ENCODE data around the gene MINK1. TPM values are rescaled to one million over a fixed set of nuclear protein-coding genes. Genes with fewer than 3 reads are reported as not detected.
A peak's percentile ranks its signal among the peaks of the same experiment; 100 is the strongest.

The MINK1 gene
- total and polyA plus RNA-seq, 2 of the 8 experiments (the other 6 are each of a cell fraction or from before 2014, with no cell fraction given): 26.9 to 77.7 TPM

- DNase-seq (ENCODE audit: low read depth in 1 of 2, low spot score in 2 of 2): no peak
- H3K9me3 ChIP-seq (ENCODE audit: insufficient read depth in 2 of 2, low read depth in 1 of 2, low read length in 1 of 2): no peaks in the 10 kb centered on the region
- POLR2A ChIA-PET (ENCODE audit: partially characterized antibody): interaction anchor here (0.7 to 6.4 kb wide), 18 partner anchors 9 to 195 kb away, joined by 3 to 49 read pairs (median 4); partner anchors contain the start of genes MED11, PELP1, PFN1 and PLD2
- CTCF ChIA-PET (ENCODE audit: partially characterized antibody): interaction anchor here (0.5 to 4.4 kb wide), 12 partner anchors 10 to 405 kb away, joined by 3 to 23 read pairs (median 4); no protein-coding TSS in a partner anchor
- H3K23me2 ChIP-seq (ENCODE audit: low read depth, low read length): peaks cover 3% of the 10 kb centered on the region; the same call in 1 of the 2 replicates
- H2BK20ac ChIP-seq (ENCODE audit: low read length): no peak within 1 kb of the TSS
- no peaks in the 10 kb centered on the region for H3K79me2 ChIP-seq (ENCODE audit: control insufficient read depth in 1 of 2, insufficient read depth in 2 of 2, low read length in 2 of 2)
- no peak within 1 kb of the TSS for H4K5ac ChIP-seq (ENCODE audit: insufficient read length, low read depth, low read length)
- H3K4me1 ChIP-seq (replicated peaks in 1 of 4; ENCODE audit: control insufficient read depth in 3 of 4, insufficient read depth in 4 of 4, low read length in 3 of 4): peaks cover 0 to 13% (median 4%) of the 10 kb centered on the region in 4 experiments; a peak in 6 of 7 replicates
- peak within 1 kb of the TSS; percentile 14 for H4K8ac ChIP-seq (ENCODE audit: extremely low read depth, insufficient read depth, low read length)
- H4K91ac ChIP-seq (replicated peaks; ENCODE audit: insufficient read length, low read length): no peak within 1 kb of the TSS
- peak within 1 kb of the TSS; percentile 51 to 73 for H3K4me2 ChIP-seq (ENCODE audit: insufficient read depth in 1 of 2, low read depth in 2 of 2, low read length in 2 of 2)
- peak within 1 kb of the TSS; percentile 61; the same call in 1 of the 2 replicates for H2BK15ac ChIP-seq (ENCODE audit: low read length)
- no peak for FAIRE-seq
- no peak within 1 kb of the TSS for H3K18ac ChIP-seq (ENCODE audit: extremely low read depth, low read length)
- H3K4ac ChIP-seq (replicated peaks; ENCODE audit: insufficient read length, low read depth, low read length): no peak within 1 kb of the TSS
- H3K14ac ChIP-seq (ENCODE audit: insufficient read length): no peak within 1 kb of the TSS
- no peak within 1 kb of the TSS; a peak in 1 of 7 replicates for H3K9ac ChIP-seq (replicated peaks in 1 of 4; ENCODE audit: extremely low read depth in 1 of 4, low read depth in 3 of 4, low read length in 3 of 4)
- H2AFZ ChIP-seq (ENCODE audit: low read length): no peak within 1 kb of the TSS; the same call in 1 of the 2 replicates
- peaks cover 0 to 10% (median 5%) of the 10 kb centered on the region in 4 experiments; a peak in 4 of 8 replicates for H3K36me3 ChIP-seq (ENCODE audit: control insufficient read depth in 2 of 4, insufficient read depth in 4 of 4, low read length in 3 of 4)
- H2BK12ac ChIP-seq (ENCODE audit: low read depth, low read length): 0 out of 2 replicates have a peak within 1 kb of the TSS, but pooled peaks have one; percentile 17
- no peak within 1 kb of the TSS for H2BK120ac ChIP-seq (replicated peaks; ENCODE audit: low read depth, low read length)
- 87% methylated on average over 37 of the region's 60 CpGs; no CpG with 5 or more reads in 1 of the 2 experiments for WGBS, 2 experiments (ENCODE audit: extremely low coverage in 1 of 2, insufficient coverage in 1 of 2, insufficient read length in 1 of 2, insufficient replicate concordance in 2 of 2, low coverage in 1 of 2, low lambda C conversion rate in 2 of 2, missing lambda C conversion rate in 1 of 2)
- H3K23ac ChIP-seq (ENCODE audit: insufficient read length): no peak within 1 kb of the TSS
- H3K79me1 ChIP-seq (ENCODE audit: low read depth, low read length): no peaks in the 10 kb centered on the region
- 0 out of 2 replicates have a peak within 1 kb of the TSS, but pooled peaks have one; percentile 8 for H2AK5ac ChIP-seq (ENCODE audit: low read depth, low read length)
- peak within 1 kb of the TSS; percentile 22 to 58 (median 40); a peak in 7 of 8 replicates for H3K4me3 ChIP-seq (ENCODE audit: extremely low read depth in 1 of 4, insufficient read depth in 2 of 4, low read depth in 3 of 4, low read length in 4 of 4)
- H3K27me3 ChIP-seq (replicated peaks in 1 of 4; ENCODE audit: control insufficient read depth in 3 of 4, extremely low read depth in 1 of 4, insufficient read depth in 3 of 4, low read length in 3 of 4): 0 out of 7 replicates have a peak, but pooled peaks cover 0 to 2% (median 0%) of the 10 kb centered on the region in 4 experiments
- H4K20me1 ChIP-seq (replicated peaks in 1 of 2; ENCODE audit: control insufficient read depth in 1 of 2, insufficient read depth in 2 of 2, low read length in 2 of 2): peaks cover 0 to 8% of the 10 kb centered on the region in 2 experiments
- no peak within 1 kb of the TSS for H3K27ac ChIP-seq (ENCODE audit: low read depth, low read length)
- no peak within 1 kb of the TSS for H3K56ac ChIP-seq (replicated peaks; ENCODE audit: insufficient read length, low read depth, low read length)
- TF ChIP-seq CREB1 (IDR thresholded peaks at IDR 0.05) (peak; percentile 79), CEBPB (IDR thresholded peaks at IDR 0.05; ENCODE audit: low read depth, low read length) (0 out of 2 replicates have a peak, but pooled peaks have one; percentile 30), SP4 (IDR thresholded peaks at IDR 0.05; ENCODE audit: low read length) (no peak)
- no peak within 1 kb of the TSS for H2BK5ac ChIP-seq (ENCODE audit: low read depth, low read length)
These were observed 66.4 kb downstream of the MINK1 start, which contains the start of gene C17orf107 for GRCh38 chr17:4899341-4900230. Gene C17orf107, plus strand, starts transcription at chr17:4899536. Its CDS starts 227 bp downstream, at chr17:4899763.
